Adipose tissue (tissue), 3 donors: ENCODE results near the gene RHOT1. TPM values are rescaled to one million over a fixed set of nuclear protein-coding genes. Genes with fewer than 3 reads are reported as not detected.
"Not testable (repeated sequence)": the region's sequence is repeated elsewhere in the genome, so short reads cannot be mapped to it uniquely, and the experiment has no call there.

Experiments used
- H3K27ac ChIP-seq: one replicate; pipeline ENCODE4 v1.5.1; 2013; ENCODE audit warnings: low read depth, low read length
- WGBS, 3 donors: extraction: QIAGEN DNeasy Blood & Tissue Kit; methylation state at CpG; one replicate each; pipeline ENCODE4 v1.1.7; 2013; 5-methylcytosine and 5-hydroxymethylcytosine counted together
- polyA plus RNA-seq, 3 donors: library from polyadenylated mRNA; stranded (reverse); fragments of 200-250 nt; gene quantifications; one replicate each; pipeline ENCODE4 v1.2.3, GENCODE V29; 2013
- donor health status: healthy with polysubstance abuse.
- donor health status: Bipolar disorder and iron deficiency.
- donor health status: healthy.

The RHOT1 gene
- polyA plus RNA-seq, 3 donors, result 13.7 to 35.5 (median 25.1) TPM

- WGBS, 3 donors, result 87 to 94% (median 90%) methylated on average over 4 of the region's 4 CpGs
- H3K27ac ChIP-seq, result no peak overlapping the region
These were observed 23.5 kb upstream of the RHOT1 start for GRCh38 chr17:32118835-32119234.

GRCh38 chr17:32120141-32120540, 22.2 kb upstream of the RHOT1 start:
- H3K27ac ChIP-seq, result no peak overlapping the region
- 59 to 74% (median 69%) methylated on average over 4 of the region's 4 CpGs for WGBS, 3 donors

GRCh38 chr17:32120716-32121115, 21.6 kb upstream of the RHOT1 start:
- WGBS, 3 donors, result 76 to 79% (median 76%) methylated on average over 3 of the region's 3 CpGs

GRCh38 chr17:32123782-32124181, 18.5 kb upstream of the RHOT1 start:
- H3K27ac ChIP-seq, result no peak overlapping the region
- WGBS, 3 donors, result 61 to 89% (median 73%) methylated on average over 6 of the region's 6 CpGs

More at GRCh38 chr17:32120716-32121115, 21.6 kb upstream of the RHOT1 start:
- H3K27ac ChIP-seq, result no peak overlapping the region

- no peak overlapping the region for H3K27ac ChIP-seq
- 79 to 91% (median 87%) methylated on average over 13 of the region's 13 CpGs for WGBS, 3 donors
These were observed 17.1 kb upstream of the RHOT1 start for GRCh38 chr17:32124985-32125847.

- 92 to 97% (median 96%) methylated on average over 2 of the region's 2 CpGs for WGBS, 3 donors
- no peak overlapping the region for H3K27ac ChIP-seq
These were observed 16.5 kb upstream of the RHOT1 start for GRCh38 chr17:32125848-32126153.

GRCh38 chr17:32126325-32126724, 16.0 kb upstream of the RHOT1 start:
- 78 to 88% (median 80%) methylated on average over 4 of the region's 4 CpGs for WGBS, 3 donors
- H3K27ac ChIP-seq, result no peak overlapping the region

GRCh38 chr17:32126746-32127145, 15.6 kb upstream of the RHOT1 start:
- WGBS, 3 donors, result 95 to 98% (median 96%) methylated on average over 8 of the region's 8 CpGs

GRCh38 chr17:32127158-32127897, 15.0 kb upstream of the RHOT1 start:
- H3K27ac ChIP-seq, result no peak overlapping the region
- 0 to 1% (median 0%) methylated on average over 25 of the region's 25 CpGs for WGBS, 3 donors

More at GRCh38 chr17:32126746-32127145, 15.6 kb upstream of the RHOT1 start:
- no peak overlapping the region for H3K27ac ChIP-seq

GRCh38 chr17:32128470-32128869, 13.8 kb upstream of the RHOT1 start:
- 65 to 89% (median 74%) methylated on average over 7 of the region's 7 CpGs for WGBS, 3 donors
- H3K27ac ChIP-seq, result not testable (repeated sequence)

- not testable (repeated sequence) for H3K27ac ChIP-seq
- 47 to 60% (median 60%) methylated on average over 12 to 14 of the region's 14 CpGs for WGBS, 3 donors
These were observed 6.7 kb upstream of the RHOT1 start for GRCh38 chr17:32135497-32136117.

GRCh38 chr17:32136856-32137255, 5.4 kb upstream of the RHOT1 start:
- H3K27ac ChIP-seq, result no peak overlapping the region
- WGBS, 3 donors, result 89 to 92% (median 90%) methylated on average over 1 of the region's 1 CpG

- WGBS, 3 donors, result 89 to 96% (median 89%) methylated on average over 5 of the region's 5 CpGs
- not testable (repeated sequence) for H3K27ac ChIP-seq
These were observed 2.8 kb upstream of the RHOT1 start for GRCh38 chr17:32139504-32139903.

GRCh38 chr17:32141258-32141657, 1.0 kb upstream of the RHOT1 start:
- WGBS, 3 donors, result 4 to 11% (median 10%) methylated on average over 3 of the region's 3 CpGs
- no peak overlapping the region for H3K27ac ChIP-seq

- WGBS, 3 donors, result 3 to 7% (median 4%) methylated on average over 12 of the region's 12 CpGs
- peak overlapping the region; percentile 80 for H3K27ac ChIP-seq
These were observed 644 bp upstream of the RHOT1 start for GRCh38 chr17:32141679-32142037.

- 1 to 2% (median 2%) methylated on average over 23 of the region's 23 CpGs for WGBS, 3 donors
- H3K27ac ChIP-seq, result peak overlapping the region; percentile 73
These were observed 690 bp downstream of the RHOT1 start for GRCh38 chr17:32142857-32143526.

- no peak overlapping the region for H3K27ac ChIP-seq
- 11 to 27% (median 21%) methylated on average over 6 of the region's 6 CpGs for WGBS, 3 donors
These were observed 1.2 kb downstream of the RHOT1 start for GRCh38 chr17:32143527-32143870.

GRCh38 chr17:32144442-32144841, 2.1 kb downstream of the RHOT1 start:
- not testable (repeated sequence) for H3K27ac ChIP-seq
- 95 to 100% (median 97%) methylated on average over 2 of the region's 2 CpGs for WGBS, 3 donors

- no peak overlapping the region for H3K27ac ChIP-seq
- 78 to 81% (median 81%) methylated on average over 5 of the region's 5 CpGs for WGBS, 3 donors
These were observed 6.0 kb downstream of the RHOT1 start for GRCh38 chr17:32148351-32148750.
